Esophagus (tissue), 2 donors: ENCODE measurements around the gene CKS2. TPM values are rescaled to one million over a fixed set of nuclear protein-coding genes. Genes with fewer than 3 reads are reported as not detected.
"Not testable (repeated sequence)": the region's sequence is repeated elsewhere in the genome, so short reads cannot be mapped to it uniquely, and the experiment has no call there.

Experiments
- H3K27ac ChIP-seq, 2 donors: one replicate each; pipeline ENCODE4 v1.5.1; 2013; ENCODE audit warnings: low read depth in 2 of 2, mild to moderate bottlenecking in 2 of 2, inconsistent platforms in 1 of 2, low read length in 1 of 2, moderate library complexity in 1 of 2
- H3K27me3 ChIP-seq, 2 donors: one replicate each; pipeline ENCODE4 v1.6.1; 2013; ENCODE audit warnings: low read length in 2 of 2, control low read depth in 1 of 2, mild to moderate bottlenecking in 1 of 2; ENCODE audit not compliant: insufficient read depth in 2 of 2, control insufficient read depth in 1 of 2
- H3K36me3 ChIP-seq, 2 donors: one replicate each; pipeline ENCODE4 v1.6.1; 2013; ENCODE audit warnings: low read length in 1 of 2; ENCODE audit not compliant: control insufficient read depth in 2 of 2, insufficient read depth in 2 of 2
- H3K4me1 ChIP-seq, 2 donors: one replicate each; pipeline ENCODE4 v1.6.1; 2013; ENCODE audit warnings: low read length in 1 of 2; ENCODE audit not compliant: control insufficient read depth in 2 of 2, insufficient read depth in 2 of 2
- H3K4me3 ChIP-seq, 2 donors: one replicate each; pipeline ENCODE4 v1.5.1; 2013; ENCODE audit warnings: low read length in 2 of 2, mild to moderate bottlenecking in 2 of 2, low read depth in 1 of 2, moderate library complexity in 1 of 2
- H3K9me3 ChIP-seq, 2 donors: one replicate each; pipeline ENCODE4 v1.6.1; 2013; ENCODE audit warnings: mild to moderate bottlenecking in 2 of 2, low read depth in 1 of 2, low read length in 1 of 2, moderate library complexity in 1 of 2; ENCODE audit not compliant: control insufficient read depth in 2 of 2, insufficient read depth in 1 of 2
- WGBS, 2 donors: extraction: QIAGEN DNeasy Blood & Tissue Kit; methylation state at CpG; one replicate each; pipeline ENCODE4 v1.1.7; 2013; 5-methylcytosine and 5-hydroxymethylcytosine counted together
- polyA plus RNA-seq, 2 donors: library from polyadenylated mRNA; stranded (reverse); fragments of 200-250 nt; gene quantifications; one replicate each; pipeline ENCODE4 v1.2.3, GENCODE V29; 2013
- donor health status: healthy with polysubstance abuse.
- donor health status: Bipolar disorder and iron deficiency.

Gene CKS2
- polyA plus RNA-seq, 2 donors, result 74.8 to 81.6 TPM

DNA sequence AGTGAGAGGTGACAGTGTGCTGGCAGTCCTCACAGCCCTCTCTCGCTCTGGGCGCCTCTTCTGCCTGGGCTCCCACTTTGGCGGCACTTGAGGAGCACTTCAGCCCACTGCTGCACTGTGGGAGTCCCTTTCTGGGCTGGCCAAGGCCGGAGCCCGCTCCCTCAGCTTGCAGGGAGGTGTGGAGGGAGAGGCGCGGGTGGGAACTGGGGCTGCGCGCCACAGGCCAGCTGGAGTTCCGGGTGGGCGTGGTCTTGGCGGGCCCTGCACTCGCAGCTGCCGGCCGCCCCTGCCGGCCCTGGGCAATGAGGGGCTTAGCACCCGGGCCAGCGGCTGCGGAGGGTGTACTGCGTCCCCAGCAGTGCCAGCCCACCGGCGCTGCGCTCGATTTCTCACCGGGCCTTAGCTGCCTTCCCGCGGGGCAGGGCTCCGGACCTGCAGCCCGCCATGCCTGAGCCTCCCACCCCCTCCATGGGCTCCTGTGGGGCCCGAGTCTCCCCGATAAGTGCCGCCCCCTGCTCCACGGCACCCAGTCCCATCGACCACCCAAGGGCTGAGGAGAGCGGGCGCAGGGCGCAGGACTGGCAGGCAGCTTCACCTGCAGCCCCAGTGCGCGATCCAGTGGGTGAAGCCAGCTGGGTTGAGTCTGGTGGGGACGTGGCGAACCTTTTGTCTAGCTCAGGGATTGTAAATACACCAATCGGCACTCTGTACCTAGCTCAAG is 28.6 kb upstream of the CKS2 start:
- H3K36me3 ChIP-seq, H3K27me3 ChIP-seq, H3K9me3 ChIP-seq, H3K27ac ChIP-seq, H3K4me1 ChIP-seq: not testable (repeated sequence)
- H3K4me3 ChIP-seq, result peak overlapping the region; percentile 17 to 31
- 56 to 59% methylated on average over 29 to 42 of the region's 42 CpGs for WGBS, 2 donors

DNA sequence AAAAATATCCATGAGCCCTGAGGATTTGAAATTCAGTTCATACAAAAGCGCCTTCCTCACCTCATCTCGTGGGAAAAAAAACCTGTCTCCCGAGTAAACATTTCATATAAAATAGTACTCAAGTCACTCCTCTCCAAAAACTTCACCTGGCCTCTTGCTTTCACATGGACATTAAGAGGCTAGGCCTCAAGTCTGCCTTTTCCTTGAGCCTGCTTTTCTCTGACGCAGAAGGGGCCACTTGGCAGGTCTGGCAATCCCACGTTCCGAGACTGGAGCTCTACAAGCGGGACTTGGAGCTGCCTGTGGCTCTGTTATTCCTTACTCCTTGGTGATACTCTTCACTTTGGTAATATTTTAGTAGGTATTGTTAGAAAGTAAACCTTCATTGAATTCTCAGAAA is 26.9 kb upstream of the CKS2 start:
- Histone ChIP-seq H3K9me3 (no peaks in the 10 kb centered on the region), H3K4me3 (no peak overlapping the region), H3K4me1 (no peaks in the 10 kb centered on the region), H3K27me3 (no peaks in the 10 kb centered on the region), H3K36me3 (no peaks in the 10 kb centered on the region), H3K27ac (no peak overlapping the region)
- 89 to 92% methylated on average over 7 of the region's 7 CpGs for WGBS, 2 donors

DNA sequence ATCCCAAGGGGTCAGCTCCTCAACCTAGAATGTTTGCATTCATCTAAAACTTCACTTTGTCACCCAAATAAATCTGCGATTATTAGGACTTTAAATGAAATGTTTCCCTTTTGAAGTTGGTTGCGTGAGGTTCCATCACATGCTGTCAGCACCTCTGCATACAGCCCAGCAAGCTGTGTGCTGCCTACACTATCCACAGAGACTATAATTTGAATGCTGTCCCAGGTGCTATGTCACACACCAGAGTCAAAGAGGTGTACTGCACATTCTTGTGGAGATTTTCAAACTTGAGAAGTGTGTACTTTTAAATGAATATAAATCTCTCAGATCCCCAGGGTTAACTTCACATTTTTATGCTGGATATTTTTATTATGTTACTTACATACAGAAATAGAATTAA is 19.3 kb upstream of the CKS2 start:
- Histone ChIP-seq H3K9me3 (no peaks in the 10 kb centered on the region), H3K4me1 (no peaks in the 10 kb centered on the region), H3K36me3 (no peaks in the 10 kb centered on the region), H3K27me3 (no peaks in the 10 kb centered on the region), H3K27ac (no peak overlapping the region), H3K4me3 (no peak overlapping the region)
- 93 to 97% methylated on average over 2 of the region's 2 CpGs for WGBS, 2 donors

DNA sequence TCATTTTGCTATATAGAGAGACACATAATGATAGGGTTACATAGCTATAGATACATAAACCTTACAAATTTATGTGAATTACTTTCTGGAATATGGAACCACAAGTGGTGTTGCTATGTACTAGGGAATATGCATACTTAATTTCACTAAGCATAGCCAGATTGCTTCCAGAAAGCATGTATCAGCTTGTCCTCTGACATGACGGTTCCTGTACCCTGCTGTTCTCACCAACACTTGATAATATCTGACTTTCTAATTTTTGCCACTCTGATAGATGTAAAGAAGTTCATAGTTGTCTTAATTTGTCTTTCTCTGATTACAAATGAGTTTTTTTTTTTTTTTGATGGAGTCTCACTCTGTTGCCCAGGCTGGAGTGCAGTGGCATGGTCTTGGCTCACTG is 18.0 kb upstream of the CKS2 start:
- no peaks in the 10 kb centered on the region for H3K36me3 ChIP-seq
- no peak overlapping the region for H3K27ac ChIP-seq
- no peaks in the 10 kb centered on the region for H3K27me3 ChIP-seq
- H3K9me3 ChIP-seq, result no peaks in the 10 kb centered on the region
- 94 to 96% methylated on average over 1 of the region's 1 CpG for WGBS, 2 donors
- no peaks in the 10 kb centered on the region for H3K4me1 ChIP-seq
- H3K4me3 ChIP-seq, result no peak overlapping the region

DNA sequence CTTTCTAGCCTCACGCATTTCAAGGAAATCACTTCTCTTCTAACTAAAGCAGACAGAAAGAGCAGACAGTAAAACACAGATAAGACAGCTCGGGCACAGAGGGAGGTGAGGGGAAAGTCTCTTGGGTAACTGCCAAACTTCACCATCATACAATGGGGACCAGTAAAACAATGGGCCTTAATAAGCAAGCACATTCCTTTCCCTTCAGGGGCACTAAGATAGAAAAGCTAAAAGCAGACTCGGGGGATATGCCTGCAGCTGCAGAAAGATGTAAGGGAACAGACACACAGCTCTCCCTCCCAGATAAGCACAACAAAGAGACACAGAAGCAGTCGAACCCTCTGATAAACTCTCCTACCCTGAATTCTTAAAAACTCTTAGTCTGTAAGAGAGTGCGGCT is 15.6 kb upstream of the CKS2 start:
- H3K9me3 ChIP-seq, result no peaks in the 10 kb centered on the region
- H3K27me3 ChIP-seq, result no peaks in the 10 kb centered on the region
- 64 to 70% methylated on average over 5 of the region's 5 CpGs for WGBS, 2 donors
- H3K4me1 ChIP-seq, result no peaks in the 10 kb centered on the region
- H3K36me3 ChIP-seq, result no peaks in the 10 kb centered on the region
- no peak overlapping the region for H3K4me3 ChIP-seq
- H3K27ac ChIP-seq, result no peak overlapping the region

DNA sequence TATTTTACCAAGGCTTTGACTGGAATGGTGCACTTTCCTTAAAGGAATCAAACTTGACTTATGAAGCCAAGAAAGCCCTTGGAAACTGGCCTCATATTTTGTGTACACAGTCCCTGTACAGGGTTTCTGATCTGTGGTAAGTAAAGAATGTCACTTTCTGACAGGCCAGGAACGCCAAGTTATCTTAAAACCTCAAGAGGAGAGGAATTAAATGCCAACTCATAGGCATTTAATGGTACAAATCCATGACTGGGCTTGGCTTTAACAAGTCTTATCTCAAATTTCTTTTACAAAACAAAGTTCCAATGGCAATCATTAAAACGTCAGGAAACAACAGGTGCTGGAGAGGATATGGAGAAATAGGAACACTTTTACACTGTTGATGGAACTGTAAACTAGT is 9.0 kb upstream of the CKS2 start:
- not testable (repeated sequence) for H3K36me3 ChIP-seq, H3K27me3 ChIP-seq, H3K4me1 ChIP-seq, H3K4me3 ChIP-seq, H3K9me3 ChIP-seq, H3K27ac ChIP-seq
- WGBS, 2 donors, result 61 to 82% methylated on average over 2 of the region's 2 CpGs

DNA sequence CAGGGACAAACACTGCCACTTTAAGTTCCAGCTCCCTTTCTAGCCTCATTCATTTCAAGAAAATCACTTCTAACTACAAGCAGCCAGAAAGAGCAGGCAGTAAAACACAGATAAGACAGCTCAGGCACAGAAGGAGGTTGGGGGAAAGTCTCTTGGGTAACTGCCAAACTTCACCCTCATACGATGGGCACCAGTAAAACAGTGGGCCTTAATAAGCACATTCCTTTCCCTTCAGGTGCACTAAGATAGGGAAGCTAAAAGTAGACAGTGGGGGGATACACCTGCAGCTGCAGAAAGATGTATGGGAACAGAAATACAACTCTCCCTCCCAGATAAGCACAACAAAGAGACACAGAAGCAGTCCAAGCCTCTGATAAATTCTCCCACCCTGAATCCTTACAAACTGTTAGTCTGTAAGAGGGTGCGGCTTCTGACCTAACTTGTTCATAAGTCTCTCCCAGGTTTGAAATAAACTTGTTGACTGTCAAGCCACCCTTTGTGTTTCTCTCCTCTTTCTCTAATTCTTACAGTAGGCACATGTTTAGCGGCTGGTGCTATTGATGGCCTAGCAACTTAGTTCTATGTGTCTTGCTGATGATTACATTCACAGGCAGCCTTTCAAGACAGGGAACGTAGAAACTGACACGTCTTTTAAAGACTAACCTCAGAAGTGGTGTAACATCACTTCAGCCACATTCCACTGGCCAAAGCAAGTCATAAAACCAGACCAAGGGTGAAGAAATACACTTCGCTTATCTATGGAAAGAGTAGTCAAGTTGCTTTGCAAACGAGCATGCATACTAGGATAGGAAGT is 6.8 kb upstream of the CKS2 start:
- Histone ChIP-seq H3K4me3 (no peak overlapping the region), H3K27ac (no peak overlapping the region)

DNA sequence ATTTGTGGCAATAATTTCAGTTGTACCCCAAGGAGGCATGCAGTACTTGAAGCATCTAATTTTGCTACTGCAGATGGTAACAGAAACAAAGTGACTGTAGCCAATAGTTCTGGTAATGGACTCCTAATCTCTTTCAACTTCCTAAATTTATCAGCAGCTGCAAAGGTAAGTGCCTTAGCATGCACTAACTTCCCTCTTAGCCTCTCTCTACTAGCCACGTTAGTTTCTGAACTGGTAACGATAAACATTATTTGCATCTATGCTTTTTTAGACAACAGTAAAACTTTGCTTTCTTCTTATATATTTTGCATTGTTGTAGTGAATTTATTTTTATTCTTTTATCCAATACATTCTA is 6.2 kb upstream of the CKS2 start:
- Histone ChIP-seq H3K27ac (no peak overlapping the region), H3K9me3 (no peaks in the 10 kb centered on the region), H3K4me1 (no peaks in the 10 kb centered on the region), H3K27me3 (no peaks in the 10 kb centered on the region), H3K4me3 (no peak overlapping the region), H3K36me3 (no peaks in the 10 kb centered on the region)
- WGBS, 2 donors, result 90 to 91% methylated on average over 2 of the region's 2 CpGs

More for the DNA sequence above, 6.8 kb upstream of the CKS2 start:
- Histone ChIP-seq H3K27me3 (no peaks in the 10 kb centered on the region), H3K9me3 (no peaks in the 10 kb centered on the region), H3K36me3 (no peaks in the 10 kb centered on the region), H3K4me1 (no peaks in the 10 kb centered on the region)
- WGBS, 2 donors, result 87 to 88% methylated on average over 7 of the region's 7 CpGs

DNA sequence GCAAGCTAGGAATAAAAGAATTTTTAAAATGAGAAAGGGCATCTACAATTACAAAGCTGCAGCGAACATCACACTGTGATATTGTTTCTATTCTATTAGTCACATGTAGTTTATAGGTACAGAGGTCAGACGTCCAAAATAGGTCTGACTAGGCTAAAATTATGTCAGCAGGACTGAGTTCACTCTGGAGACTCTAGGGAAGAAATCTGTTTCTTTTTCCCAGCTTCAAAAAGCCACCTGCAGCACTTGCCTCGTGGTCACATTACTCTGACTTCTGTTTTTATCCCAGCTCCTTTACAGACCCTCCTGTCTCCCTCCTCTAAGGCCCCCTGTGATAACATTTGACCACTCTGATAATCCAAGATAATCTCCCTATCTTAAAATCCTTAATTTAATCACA is 5.1 kb upstream of the CKS2 start:
- no peak overlapping the region for H3K4me3 ChIP-seq
- 64 to 76% methylated on average over 3 of the region's 3 CpGs for WGBS, 2 donors
- no peaks in the 10 kb centered on the region for H3K4me1 ChIP-seq
- H3K27me3 ChIP-seq, result no peaks in the 10 kb centered on the region
- H3K9me3 ChIP-seq, result no peaks in the 10 kb centered on the region
- no peak overlapping the region for H3K27ac ChIP-seq
- no peaks in the 10 kb centered on the region for H3K36me3 ChIP-seq

DNA sequence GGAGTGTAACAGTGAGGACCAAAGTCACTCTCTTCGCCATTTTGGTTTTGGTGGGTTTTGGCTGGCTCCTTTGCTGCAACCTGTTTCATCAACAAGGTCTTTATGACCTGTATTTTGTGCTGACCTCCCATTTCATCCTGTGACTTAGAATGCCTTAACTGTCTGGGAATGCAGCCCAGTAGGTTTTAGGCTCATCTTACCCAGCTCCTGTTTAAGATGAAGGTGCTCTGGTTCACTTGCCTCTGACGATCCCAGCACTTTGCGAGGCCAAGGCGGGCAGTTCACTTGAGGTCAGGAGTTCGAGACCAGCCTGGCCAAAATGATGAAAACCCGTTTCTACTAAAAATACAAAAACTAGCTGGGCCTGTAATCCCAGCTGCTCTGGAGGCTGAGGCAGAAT is 1.8 kb upstream of the CKS2 start:
- H3K27ac ChIP-seq, result peak overlapping the region in 1 of 2 donors; percentile 77
- 88 to 91% methylated on average over 6 of the region's 6 CpGs for WGBS, 2 donors
- H3K9me3 ChIP-seq, result no peaks in the 10 kb centered on the region
- H3K4me1 ChIP-seq, result no peaks in the 10 kb centered on the region
- no peak overlapping the region for H3K4me3 ChIP-seq
- no peaks in the 10 kb centered on the region for H3K36me3 ChIP-seq
- H3K27me3 ChIP-seq, result no peaks in the 10 kb centered on the region
